GM19023 (cell line): Measurements from ENCODE around the gene TNFAIP8L3.

Source experiments
- ATAC-seq: cut with Tn5 transposase; IDR thresholded peaks from one replicate; pipeline ENCODE4 v1.9.1; 2021; ENCODE audit warnings: mild to moderate bottlenecking, moderate library complexity; ENCODE audit not compliant: unreplicated experiment

TNFAIP8L3 gene

GRCh38 chr15:51092480-51093040, 2.1 kb downstream of the TNFAIP8L3 start:
- ATAC-seq = no peak

GRCh38 chr15:51090753-51091152, 4.0 kb downstream of the TNFAIP8L3 start:
- no peak for ATAC-seq

- no peak for ATAC-seq
Measured at GRCh38 chr15:51089699-51090453, 4.8 kb downstream of the TNFAIP8L3 start.

GRCh38 chr15:51089041-51089440, 5.7 kb downstream of the TNFAIP8L3 start:
- no peak for ATAC-seq

- ATAC-seq = no peak
Measured at GRCh38 chr15:51088585-51088984, 6.1 kb downstream of the TNFAIP8L3 start.

GRCh38 chr15:51087513-51087912, 7.2 kb downstream of the TNFAIP8L3 start:
- no peak for ATAC-seq

GRCh38 chr15:51086409-51086808, 8.3 kb downstream of the TNFAIP8L3 start:
- no peak for ATAC-seq

- no peak for ATAC-seq
Measured at GRCh38 chr15:51085764-51086163, 8.9 kb downstream of the TNFAIP8L3 start.

GRCh38 chr15:51083641-51084166, 11.0 kb downstream of the TNFAIP8L3 start:
- ATAC-seq = no peak

GRCh38 chr15:51082246-51082645, 12.5 kb downstream of the TNFAIP8L3 start:
- no peak for ATAC-seq

GRCh38 chr15:51080286-51080685, 14.4 kb downstream of the TNFAIP8L3 start:
- ATAC-seq = no peak

- ATAC-seq = no peak
Measured at GRCh38 chr15:51079226-51079625, 15.5 kb downstream of the TNFAIP8L3 start.

GRCh38 chr15:51077221-51078153, 17.2 kb downstream of the TNFAIP8L3 start:
- no peak for ATAC-seq

GRCh38 chr15:51076524-51077220, 18.0 kb downstream of the TNFAIP8L3 start:
- no peak for ATAC-seq

GRCh38 chr15:51075826-51076523, 18.7 kb downstream of the TNFAIP8L3 start:
- ATAC-seq = no peak

GRCh38 chr15:51075364-51075763, 19.3 kb downstream of the TNFAIP8L3 start:
- ATAC-seq = no peak

- ATAC-seq = no peak
Measured at GRCh38 chr15:51074926-51075325, 19.8 kb downstream of the TNFAIP8L3 start.

GRCh38 chr15:51071578-51071977, 23.1 kb downstream of the TNFAIP8L3 start:
- ATAC-seq = no peak

GRCh38 chr15:51069983-51070382, 24.7 kb downstream of the TNFAIP8L3 start:
- no peak for ATAC-seq

- ATAC-seq = no peak
Measured at GRCh38 chr15:51067510-51067909, 27.2 kb downstream of the TNFAIP8L3 start.
